SH-SY5Y (cell line): ENCODE results near the gene COG2.

ENCODE experiments used
- GATA2 ChIP-seq: IDR thresholded peaks from 2 replicates; pipeline ENCODE4 v1.6.1; 2011; ENCODE audit warnings: mild to moderate bottlenecking, low read depth, low read length
- GATA3 ChIP-seq: IDR thresholded peaks from 2 replicates; pipeline ENCODE4 v1.6.1; 2011; ENCODE audit warnings: low read depth, mild to moderate bottlenecking, low read length, moderate library complexity

Gene COG2

DNA sequence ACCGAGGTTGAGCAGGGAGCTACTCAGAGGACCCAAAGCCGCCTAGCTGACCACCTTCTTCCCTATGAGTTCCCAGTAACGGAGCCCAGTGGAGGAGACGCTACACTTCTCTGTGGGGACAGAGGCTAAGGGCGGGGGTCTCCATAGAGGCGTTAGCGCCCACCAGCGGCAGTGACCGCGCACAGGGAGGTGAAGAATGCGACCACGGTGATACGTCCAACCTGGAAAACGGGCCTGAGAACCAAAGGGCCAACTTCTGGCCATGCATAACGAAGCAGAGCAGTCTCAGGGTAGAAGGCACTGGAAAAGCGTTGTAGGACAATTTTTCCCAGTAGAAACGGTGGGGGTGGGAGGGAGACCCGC is 400 bp upstream of the COG2 start:
- TF ChIP-seq GATA3, result no peak
- no peak for TF ChIP-seq GATA2

DNA sequence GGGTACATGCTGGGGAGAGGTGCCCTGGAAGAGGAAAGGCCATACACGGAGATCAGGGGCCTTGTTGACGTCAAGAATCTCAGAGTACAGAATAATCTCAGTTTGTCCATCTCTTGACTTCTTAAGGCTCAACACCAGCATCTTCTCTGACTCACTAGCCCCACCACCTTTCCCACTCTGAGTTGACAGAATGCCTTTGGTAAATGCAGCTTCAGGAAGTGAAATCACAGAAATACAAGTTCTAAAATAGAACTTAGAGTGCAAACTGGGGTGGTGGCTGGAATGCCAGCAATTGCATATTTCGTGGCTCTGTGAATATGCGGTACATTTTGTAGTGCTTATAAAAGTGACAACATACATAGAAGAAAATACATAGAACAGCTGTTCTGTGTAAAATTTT is 1.6 kb downstream of the COG2 start:
- TF ChIP-seq GATA2 (no peak), GATA3 (no peak)

DNA sequence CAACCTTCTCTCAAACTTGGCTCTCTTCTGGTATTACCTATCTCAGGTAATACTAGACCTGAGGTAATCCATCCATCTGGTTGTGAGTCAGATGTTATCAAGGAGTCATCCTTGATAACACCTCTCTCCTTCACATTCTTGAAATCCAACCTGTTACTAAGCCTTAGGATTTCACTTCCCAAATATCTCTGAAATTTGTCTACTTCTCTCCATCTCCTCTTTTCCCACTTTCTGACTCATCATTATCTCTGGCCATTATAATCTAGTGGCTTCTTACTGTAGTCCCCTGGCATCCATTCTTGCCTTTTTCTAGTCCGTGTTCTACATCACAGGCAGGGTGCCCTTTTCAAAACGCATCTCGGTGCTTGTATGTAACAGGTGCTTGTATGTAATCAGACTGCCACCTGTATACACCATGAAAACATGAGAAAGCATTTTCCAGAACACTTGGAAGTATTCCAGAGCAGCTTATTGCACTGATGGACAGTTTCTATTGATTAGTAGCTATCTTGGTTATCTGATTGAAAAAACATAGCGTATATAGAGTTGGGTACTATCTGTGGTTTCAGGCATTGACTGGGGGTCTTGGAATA is 4.5 kb downstream of the COG2 start:
- no peak for TF ChIP-seq GATA3
- no peak for TF ChIP-seq GATA2

DNA sequence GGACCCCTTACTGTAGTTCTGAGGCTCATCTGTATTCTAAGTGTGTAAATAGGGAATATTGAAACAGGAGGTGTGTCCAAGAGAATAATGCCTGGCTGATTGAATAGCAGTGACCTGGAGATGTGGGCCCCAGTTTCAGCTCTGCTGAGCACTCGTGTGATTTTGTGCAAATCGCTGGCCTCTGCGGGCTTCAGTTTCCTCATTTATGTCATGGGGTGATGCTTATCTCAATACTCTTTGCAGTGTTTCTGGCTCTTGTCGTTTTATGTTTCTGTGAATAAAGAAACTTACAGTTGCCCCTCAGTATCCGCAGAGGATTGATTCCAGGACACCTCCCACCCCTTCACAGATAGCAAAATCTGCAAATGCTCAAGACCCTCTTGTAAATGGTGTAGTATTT is 5.0 kb downstream of the COG2 start:
- TF ChIP-seq GATA3 (no peak), GATA2 (peak; percentile 28; the same call in 1 of the 2 replicates)

DNA sequence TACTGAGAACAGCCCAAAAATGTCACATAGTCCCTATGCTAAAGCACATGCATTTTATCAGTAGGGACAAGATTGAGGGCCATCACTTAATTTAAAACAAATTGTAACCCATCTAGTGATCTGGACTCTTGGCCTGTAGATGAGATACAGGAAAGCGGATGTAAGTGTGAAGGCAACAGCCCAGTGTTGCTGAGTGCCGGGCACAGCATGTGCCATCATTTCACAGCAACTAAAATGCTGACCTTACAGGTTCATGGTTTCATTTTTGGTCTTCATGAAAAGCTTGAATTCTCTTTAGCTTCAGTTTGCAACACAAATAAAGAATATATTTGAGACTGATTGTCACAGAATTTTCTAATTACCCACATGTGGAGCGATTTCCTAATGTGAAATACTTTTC is 5.8 kb downstream of the COG2 start:
- TF ChIP-seq GATA2 (no peak), GATA3 (no peak)

DNA sequence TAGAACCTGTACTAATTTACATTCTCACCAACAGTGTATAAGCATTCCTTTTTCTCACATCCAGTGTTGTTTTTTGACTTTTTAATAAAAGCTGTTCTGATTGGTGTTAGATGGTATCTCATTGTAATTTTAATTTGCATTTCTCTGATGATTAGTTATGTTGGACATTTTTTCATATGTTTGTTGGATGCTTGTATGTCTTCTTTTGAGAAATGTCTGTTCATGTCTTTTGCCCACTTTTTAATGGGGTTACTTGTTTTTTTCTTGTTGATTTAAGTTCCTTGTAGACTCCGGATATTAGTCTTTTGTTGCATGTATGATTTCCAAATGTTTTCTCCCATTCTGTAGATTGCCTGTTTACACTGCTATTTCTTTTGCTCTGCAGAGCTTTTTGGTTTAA is 8.0 kb downstream of the COG2 start:
- no peak for TF ChIP-seq GATA2
- TF ChIP-seq GATA3, result no peak

DNA sequence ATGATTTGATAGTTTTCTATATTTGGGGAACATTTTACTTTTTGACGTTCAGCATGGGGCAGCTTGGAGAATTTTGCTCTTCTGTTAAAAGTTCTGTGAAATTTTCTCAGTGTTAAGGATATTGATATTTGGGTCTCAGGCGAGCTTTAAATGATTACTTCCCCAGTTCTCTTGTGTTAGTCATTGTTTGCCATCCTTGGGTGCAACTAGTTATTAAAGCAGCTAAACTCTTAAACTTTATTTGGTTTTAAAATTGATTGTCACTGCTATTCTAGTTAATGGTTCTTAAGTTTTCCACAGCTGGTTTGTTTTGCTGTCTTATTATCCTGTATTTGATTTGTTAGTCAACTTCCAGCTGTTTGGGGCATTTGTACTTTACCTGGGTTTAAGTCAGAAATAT is 9.0 kb downstream of the COG2 start:
- no peak for TF ChIP-seq GATA3
- no peak for TF ChIP-seq GATA2

DNA sequence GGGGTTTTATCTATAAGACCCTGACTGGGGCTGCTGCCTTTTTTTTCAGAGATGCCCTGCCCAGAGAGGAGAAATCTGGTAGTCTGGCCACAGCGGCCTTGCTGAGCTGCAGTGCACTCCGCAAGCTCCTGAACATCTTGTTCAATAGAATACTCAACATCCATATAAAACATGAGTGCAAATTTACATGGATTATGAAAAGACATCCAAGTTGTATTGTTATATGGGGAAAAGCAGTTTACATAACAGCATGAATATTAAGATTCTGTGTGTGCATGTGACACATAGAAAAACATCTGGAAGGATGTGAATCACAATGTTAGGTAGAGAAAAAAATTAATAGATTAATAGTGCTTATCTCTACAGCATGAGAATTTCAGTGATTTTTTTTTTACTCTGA is 16.4 kb downstream of the COG2 start:
- TF ChIP-seq GATA3 (no peak), GATA2 (no peak)

DNA sequence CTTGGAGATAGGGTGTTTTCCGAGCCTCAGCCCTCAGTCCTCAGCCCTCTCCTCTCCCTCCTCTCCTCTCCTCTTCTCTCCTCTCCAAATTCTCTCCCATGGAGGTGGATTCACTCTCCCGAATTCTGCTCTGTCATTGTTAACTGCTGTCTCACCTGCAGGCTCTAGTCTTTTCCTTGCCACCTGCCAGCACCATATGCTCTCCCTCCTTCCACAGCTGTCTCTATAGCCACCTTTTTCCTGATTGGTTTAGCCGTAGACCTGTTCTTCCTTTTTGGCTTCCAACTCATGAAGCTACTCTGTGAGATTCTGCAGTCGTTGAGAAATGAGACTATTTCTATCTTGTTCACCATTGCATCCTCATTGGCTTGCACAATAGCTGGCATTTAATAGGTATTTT is 19.7 kb downstream of the COG2 start:
- no peak for TF ChIP-seq GATA3
- no peak for TF ChIP-seq GATA2

DNA sequence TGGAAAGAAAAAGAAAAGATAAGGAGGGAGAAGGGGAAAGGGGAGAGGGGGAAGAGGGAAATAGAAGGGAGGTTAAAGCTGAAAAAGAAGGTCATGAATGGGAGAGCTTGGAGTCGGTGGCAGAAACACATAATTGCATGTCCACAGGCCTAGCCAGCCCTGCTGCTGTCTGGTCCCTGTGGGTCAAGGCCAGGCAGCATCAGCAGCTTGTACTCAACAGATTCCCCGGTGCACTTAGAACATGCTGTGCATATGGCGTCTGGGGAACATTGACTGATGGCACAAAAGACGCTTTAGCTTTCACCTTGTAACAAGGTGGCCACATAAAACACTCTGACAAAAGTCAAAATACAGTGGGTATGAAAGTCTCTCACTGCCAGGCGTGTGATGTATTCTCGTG is 25.9 kb downstream of the COG2 start:
- TF ChIP-seq GATA2 (no peak), GATA3 (no peak)

DNA sequence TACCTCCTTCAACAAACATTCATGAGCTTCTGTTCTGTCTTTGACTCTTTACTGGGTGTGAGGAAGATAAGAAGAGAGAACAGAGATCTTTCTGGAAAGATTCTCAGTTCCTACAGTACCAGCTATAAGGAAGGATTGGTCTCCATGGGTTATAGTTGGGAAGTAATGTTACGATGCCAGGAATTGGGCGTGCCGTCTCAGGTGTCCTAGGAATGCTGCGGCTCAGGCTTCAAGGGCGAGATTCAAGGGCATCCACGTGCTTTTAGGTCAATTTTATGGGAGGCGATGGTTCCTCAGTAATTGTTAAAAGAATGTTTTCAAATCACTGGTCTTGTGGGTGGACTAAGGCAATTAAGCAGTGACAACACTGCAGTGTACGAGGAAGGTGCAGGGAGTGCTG is 27.3 kb downstream of the COG2 start:
- TF ChIP-seq GATA3 (no peak), GATA2 (no peak)

DNA sequence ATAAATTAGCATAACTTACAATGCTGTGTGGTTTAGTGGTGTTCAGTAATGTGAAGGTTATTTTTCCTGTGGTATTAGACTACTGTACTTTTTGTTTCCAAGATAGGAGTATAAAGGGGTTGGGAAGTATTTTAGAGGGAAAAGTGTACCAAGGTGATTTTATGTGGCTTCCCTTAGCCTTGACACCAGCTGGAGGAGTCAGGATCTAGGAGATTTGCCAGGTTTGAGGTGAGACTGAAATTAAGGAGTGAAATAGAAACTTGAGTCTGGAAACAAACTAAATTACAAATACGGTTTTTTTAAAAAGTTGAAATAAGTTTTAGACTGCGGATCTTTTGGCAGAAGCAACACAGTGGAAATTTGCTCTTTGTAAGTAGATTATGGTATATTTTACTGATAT is 32.3 kb downstream of the COG2 start:
- TF ChIP-seq GATA3 (no peak), GATA2 (no peak)

DNA sequence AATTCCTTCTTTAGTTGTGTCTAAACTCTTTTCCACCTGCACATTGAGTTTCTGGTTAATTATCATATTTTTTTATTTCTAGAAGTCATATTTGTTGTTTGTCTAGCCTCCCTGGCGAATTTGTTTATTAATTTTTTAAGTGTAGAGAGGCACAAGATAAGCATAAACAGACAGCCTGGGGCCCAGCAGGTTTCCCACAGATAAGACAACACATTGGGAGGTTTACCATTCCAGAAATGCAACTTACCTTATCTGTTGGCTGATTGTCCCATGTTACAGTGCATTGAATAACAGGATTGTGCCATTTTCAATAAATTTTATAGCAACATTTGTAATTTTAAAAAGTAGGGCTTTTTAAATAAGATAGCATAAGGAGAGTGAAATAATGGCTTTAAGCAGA is 34.9 kb downstream of the COG2 start:
- TF ChIP-seq GATA3 (no peak), GATA2 (no peak)

DNA sequence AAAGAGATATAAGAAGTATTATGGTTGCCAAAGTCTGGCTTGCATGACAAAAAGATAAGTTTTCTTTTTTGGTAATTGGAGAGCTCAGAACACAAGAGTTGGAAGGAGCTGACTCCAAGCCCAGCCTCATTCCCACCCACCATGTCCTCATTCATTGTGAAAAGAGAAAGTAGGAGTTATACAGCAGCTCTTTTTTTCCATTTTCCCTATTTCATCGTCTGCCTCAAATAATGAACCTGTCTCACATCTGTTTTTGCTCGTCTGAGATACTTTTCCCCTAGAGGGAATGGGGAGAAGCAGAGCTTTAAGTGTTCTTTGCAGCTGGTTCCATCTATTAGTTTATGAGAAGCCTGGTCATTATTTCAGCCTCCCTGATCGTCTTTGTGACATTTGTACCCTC is 36.9 kb downstream of the COG2 start:
- TF ChIP-seq GATA2, result no peak
- TF ChIP-seq GATA3, result no peak

DNA sequence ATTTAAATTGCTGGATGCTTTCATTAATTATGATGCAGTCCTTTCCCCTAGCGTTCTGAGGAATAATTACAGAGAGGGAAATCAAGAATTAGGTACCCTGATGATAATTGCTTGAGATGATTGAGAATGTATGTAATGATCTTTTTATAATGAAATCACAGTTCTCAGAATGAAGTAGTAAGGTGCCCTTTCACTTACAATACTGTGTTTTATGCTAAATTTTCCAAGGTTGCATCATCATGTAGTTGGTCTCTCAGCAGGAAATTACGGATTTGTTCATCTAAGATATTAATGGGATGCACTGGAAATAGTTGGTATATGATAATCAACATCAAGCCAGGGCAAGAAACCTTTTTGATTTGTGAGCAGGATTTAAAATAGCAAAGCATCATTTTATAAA is 37.5 kb downstream of the COG2 start:
- TF ChIP-seq GATA2 (no peak), GATA3 (no peak)

DNA sequence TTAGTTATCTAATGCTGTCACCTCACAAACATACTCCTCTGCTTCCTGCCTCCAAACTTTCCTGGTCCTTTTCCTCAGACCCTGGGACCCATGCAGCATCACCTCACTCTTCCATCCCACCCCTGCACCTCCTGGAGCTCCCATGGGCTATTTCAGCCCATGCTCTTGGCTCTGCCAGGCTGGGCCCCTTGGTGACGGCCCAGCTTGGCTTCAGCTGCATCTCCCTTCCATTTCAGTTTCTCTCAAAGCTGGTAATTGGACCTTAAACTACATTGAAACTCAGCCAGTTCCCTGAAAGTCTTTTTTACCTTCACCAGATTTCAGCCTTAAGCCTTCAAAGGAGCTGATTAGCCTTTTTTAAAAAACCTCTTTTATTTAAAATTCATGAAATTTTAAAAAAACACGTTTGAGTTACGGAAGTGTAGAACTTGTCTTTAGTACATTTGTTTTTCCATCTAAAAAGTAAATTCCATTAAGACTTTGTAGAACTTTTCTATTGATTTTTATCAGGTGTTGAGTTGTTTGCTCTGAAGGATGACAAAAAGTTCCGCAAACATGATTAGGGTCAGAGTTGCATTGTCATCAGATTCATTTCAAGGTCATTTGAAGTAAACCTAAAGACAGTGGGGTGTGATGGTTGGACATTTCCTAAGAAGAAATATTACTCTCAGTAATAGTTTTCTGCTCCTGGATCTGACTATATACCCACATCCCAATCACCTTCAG is 38.2 kb downstream of the COG2 start:
- no peak for TF ChIP-seq GATA3
- no peak for TF ChIP-seq GATA2

DNA sequence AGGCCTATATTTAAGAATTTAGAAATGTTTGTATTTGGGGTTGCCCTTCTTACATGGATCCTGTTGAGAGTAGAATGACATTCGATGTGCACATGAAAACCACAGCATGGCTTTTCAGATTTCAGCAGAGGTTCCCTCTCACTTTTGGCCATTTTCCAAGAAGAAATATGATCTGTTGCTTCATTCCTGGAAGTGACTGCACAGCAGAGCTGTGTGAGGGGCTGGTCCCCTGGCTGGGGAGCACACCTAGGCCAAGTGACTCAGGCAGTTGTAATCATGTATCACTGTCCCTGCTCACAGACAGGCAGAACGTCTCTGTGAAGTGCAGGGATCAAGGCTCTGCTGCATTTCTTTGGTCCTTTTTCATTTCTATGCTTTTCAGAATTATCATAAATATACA is 39.3 kb downstream of the COG2 start:
- TF ChIP-seq GATA2, result no peak
- TF ChIP-seq GATA3, result no peak
